Measurements from ENCODE around the gene CRYBB3. TPM values are rescaled to one million over a fixed set of nuclear protein-coding genes. Genes with fewer than 3 reads are reported as not detected.
"Not testable (repeated sequence)": the region's sequence is repeated elsewhere in the genome, so short reads cannot be mapped to it uniquely, and the experiment has no call there.

The CRYBB3 gene
- total RNA-seq, 1 experiment from 2014 or later = 0.39 TPM

- H3K4me2 ChIP-seq (ENCODE audit: insufficient read depth, insufficient read length, low read length) = no peak overlapping the region
- no peak overlapping the region for H3K14ac ChIP-seq (ENCODE audit: insufficient read depth, low read length)
- H3T11ph ChIP-seq (ENCODE audit: low read length) = no peak overlapping the region
- H2AFZ ChIP-seq (ENCODE audit: low read length) = no peak overlapping the region
- no peak for DNase-seq
- H4K20me1 ChIP-seq (ENCODE audit: control insufficient read depth, insufficient read depth, insufficient read length) = no peaks in the 10 kb centered on the region
- no peaks in the 10 kb centered on the region for H3K79me1 ChIP-seq (ENCODE audit: insufficient read depth, low read depth, low read length, poor library complexity, severe bottlenecking)
- no peaks in the 10 kb centered on the region for H3K4me1 ChIP-seq (ENCODE audit: insufficient read depth, low read length)
- H3K18ac ChIP-seq (ENCODE audit: insufficient read length, low read depth, low read length) = no peak overlapping the region
- H3K36me3 Mint-ChIP-seq (ENCODE audit: insufficient read depth in 1 of 3, low read depth in 3 of 3) = no peaks in the 10 kb centered on the region
- no peak overlapping the region for H3K23ac ChIP-seq (ENCODE audit: insufficient read length, low read depth, low read length)
- WGBS (ENCODE audit: extremely low coverage, insufficient read length, low lambda C conversion rate) = no CpG with 5 or more reads among the region's 5 CpGs
- no peak for TF ChIP-seq CTCF (conservative IDR thresholded peaks at IDR 0.05)
- no peak overlapping the region for H4K8ac ChIP-seq (replicated peaks; ENCODE audit: insufficient read length, low read depth, low read length)
- H2AK5ac ChIP-seq (ENCODE audit: insufficient read length, low read length) = no peak overlapping the region
- no peak overlapping the region for H3K27ac ChIP-seq (ENCODE audit: insufficient read length, low read depth, low read length)
- no peak overlapping the region for H3K56ac ChIP-seq (ENCODE audit: insufficient read length, low read depth, low read length)
- H3K4me3 Mint-ChIP-seq = no peak overlapping the region
- no peaks in the 10 kb centered on the region for H3K23me2 ChIP-seq (ENCODE audit: insufficient read length, low read depth, low read length, poor library complexity, severe bottlenecking)
- no peaks in the 10 kb centered on the region for H3K9me3 ChIP-seq (ENCODE audit: control insufficient read depth, low read depth, low read length)
- no peak overlapping the region for H3K4ac ChIP-seq (ENCODE audit: low read depth, low read length)
- H3K9ac ChIP-seq (ENCODE audit: extremely low read depth, insufficient read length, low read length) = no peak overlapping the region
- no peak overlapping the region for H2BK15ac ChIP-seq (ENCODE audit: low read depth, low read length)
- H3K27me3 Mint-ChIP-seq (ENCODE audit: low read depth) = peaks cover 19% of the 10 kb centered on the region
- no peak overlapping the region; a peak in 1 of 7 replicates for H3K27ac Mint-ChIP-seq
- H2BK20ac ChIP-seq (ENCODE audit: low read depth, low read length, poor library complexity, severe bottlenecking) = no peak overlapping the region
- H3K79me2 ChIP-seq (ENCODE audit: insufficient read depth, low read length) = no peaks in the 10 kb centered on the region
- no peak overlapping the region for H2BK5ac ChIP-seq (ENCODE audit: insufficient read length, low read length)
- no peaks in the 10 kb centered on the region for H3K27me3 ChIP-seq (ENCODE audit: insufficient read depth, low read length)
- no peak overlapping the region for H4K5ac ChIP-seq (ENCODE audit: insufficient read length, low read depth, low read length)
- no peaks in the 10 kb centered on the region; a peak in 1 of 5 replicates for H3K9me3 Mint-ChIP-seq
- H4K91ac ChIP-seq (ENCODE audit: insufficient read length, low read depth, low read length) = no peak overlapping the region
- no peak overlapping the region for H2BK120ac ChIP-seq (ENCODE audit: low read depth, low read length, poor library complexity, severe bottlenecking)
- no peak overlapping the region for H2BK12ac ChIP-seq (ENCODE audit: insufficient read length, low read depth, low read length)
- peaks cover 0 to 3% of the 10 kb centered on the region in 2 experiments; a peak in 2 of 4 replicates for H3K4me1 Mint-ChIP-seq
Observed at GRCh38 chr22:25232301-25232700, 32.6 kb downstream of the CRYBB3 start.

GRCh38 chr22:25233706-25234105 is 34.0 kb downstream of the CRYBB3 start:
- not testable (repeated sequence) for H2BK12ac ChIP-seq (ENCODE audit: insufficient read length, low read depth, low read length); H4K20me1 ChIP-seq (ENCODE audit: control insufficient read depth, insufficient read depth, insufficient read length); H3K4me2 ChIP-seq (ENCODE audit: insufficient read depth, insufficient read length, low read length); H4K5ac ChIP-seq (ENCODE audit: insufficient read length, low read depth, low read length); H3K9me3 Mint-ChIP-seq; H3K23ac ChIP-seq (ENCODE audit: insufficient read length, low read depth, low read length); H3K23me2 ChIP-seq (ENCODE audit: insufficient read length, low read depth, low read length, poor library complexity, severe bottlenecking); H2BK20ac ChIP-seq (ENCODE audit: low read depth, low read length, poor library complexity, severe bottlenecking); H3K79me2 ChIP-seq (ENCODE audit: insufficient read depth, low read length); H2AK5ac ChIP-seq (ENCODE audit: insufficient read length, low read length); H3K4me1 Mint-ChIP-seq; H3K56ac ChIP-seq (ENCODE audit: insufficient read length, low read depth, low read length); DNase-seq; H3K27ac Mint-ChIP-seq; H2BK120ac ChIP-seq (ENCODE audit: low read depth, low read length, poor library complexity, severe bottlenecking); H4K8ac ChIP-seq (replicated peaks; ENCODE audit: insufficient read length, low read depth, low read length); H2BK5ac ChIP-seq (ENCODE audit: insufficient read length, low read length); H3K4me1 ChIP-seq (ENCODE audit: insufficient read depth, low read length); H3K14ac ChIP-seq (ENCODE audit: insufficient read depth, low read length); H3K36me3 Mint-ChIP-seq (ENCODE audit: insufficient read depth in 1 of 3, low read depth in 3 of 3); H3K4ac ChIP-seq (ENCODE audit: low read depth, low read length); H3K4me3 Mint-ChIP-seq; H4K91ac ChIP-seq (ENCODE audit: insufficient read length, low read depth, low read length); H3K27me3 ChIP-seq (ENCODE audit: insufficient read depth, low read length); H3K79me1 ChIP-seq (ENCODE audit: insufficient read depth, low read depth, low read length, poor library complexity, severe bottlenecking); H3K9me3 ChIP-seq (ENCODE audit: control insufficient read depth, low read depth, low read length); H3T11ph ChIP-seq (ENCODE audit: low read length); H3K9ac ChIP-seq (ENCODE audit: extremely low read depth, insufficient read length, low read length); H3K27ac ChIP-seq (ENCODE audit: insufficient read length, low read depth, low read length); H2BK15ac ChIP-seq (ENCODE audit: low read depth, low read length); H3K18ac ChIP-seq (ENCODE audit: insufficient read length, low read depth, low read length); H2AFZ ChIP-seq (ENCODE audit: low read length)
- peaks cover 23% of the 10 kb centered on the region for H3K27me3 Mint-ChIP-seq (ENCODE audit: low read depth)

Data from H9 (cell line).